HG02588 (cell line): ENCODE measurements around the gene MAPK1.

Source experiments
- ATAC-seq: cut with Tn5 transposase; IDR thresholded peaks from one replicate; pipeline ENCODE4 v1.9.1; 2021; ENCODE audit warnings: mild to moderate bottlenecking, moderate library complexity; ENCODE audit not compliant: unreplicated experiment

Gene MAPK1

GRCh38 chr22:21709688-21710087, 157.8 kb downstream of the MAPK1 start:
- ATAC-seq = no peak

GRCh38 chr22:21708960-21709359, 158.5 kb downstream of the MAPK1 start:
- no peak for ATAC-seq

DNA sequence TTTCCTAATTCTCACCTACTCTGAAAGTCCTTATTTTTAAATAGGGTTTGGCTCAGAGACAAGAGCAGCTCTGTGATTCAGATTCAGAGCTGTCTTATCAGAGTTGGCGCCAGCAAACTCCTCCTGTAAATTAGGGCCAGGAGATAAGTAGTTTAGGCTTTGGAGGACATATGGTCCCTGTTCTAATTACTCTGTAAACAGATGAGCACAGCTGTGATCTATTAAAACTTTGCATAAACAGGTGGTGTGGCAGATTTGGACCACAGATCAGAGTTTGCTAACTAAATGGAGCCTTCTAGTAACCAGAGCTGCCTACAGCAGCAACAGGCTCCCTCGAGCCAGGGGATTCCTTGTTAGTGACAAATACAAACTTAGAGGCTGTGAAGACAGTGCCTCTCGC, 159.8 kb downstream of the MAPK1 start:
- ATAC-seq = no peak
